GM18951 (cell line): ENCODE results near the gene TEKT5.

Source experiments
- POLR2A ChIP-seq: IDR thresholded peaks from 4 replicates; pipeline ENCODE4 v1.6.1; 2011; ENCODE audit warnings: mild to moderate bottlenecking; ENCODE audit not compliant: insufficient read length, insufficient read depth; ENCODE audit errors: extremely low read depth
- in situ Hi-C: fragments of 300-500 bp; cut with MboI; formaldehyde crosslinking; loops from one replicate; pipeline ENCODE4 v1.12.0; 2022; ENCODE audit warnings: low sequenced_read_pairs, mixed read lengths, inconsistent platforms; ENCODE audit not compliant: unreplicated experiment

Gene TEKT5

GRCh38 chr16:10597187-10597601 lies 97.5 kb downstream of the TEKT5 start:
- in situ Hi-C loops, result no loop called here
- no peak for TF ChIP-seq POLR2A

- no peak for TF ChIP-seq POLR2A
- in situ Hi-C loops, result no loop called here
These were observed 100.3 kb downstream of the TEKT5 start for GRCh38 chr16:10594312-10594950.

- in situ Hi-C loops, result no loop called here
These were observed 102.1 kb downstream of the TEKT5 start for GRCh38 chr16:10592611-10593010.

GRCh38 chr16:10590342-10590741 lies 104.4 kb downstream of the TEKT5 start:
- no peak for TF ChIP-seq POLR2A
- in situ Hi-C loops, result no loop called here

More at GRCh38 chr16:10592611-10593010, 102.1 kb downstream of the TEKT5 start:
- TF ChIP-seq POLR2A, result no peak

GRCh38 chr16:10589109-10589508 lies 105.6 kb downstream of the TEKT5 start:
- in situ Hi-C loops, result no loop called here
- no peak for TF ChIP-seq POLR2A

GRCh38 chr16:10587622-10588021 lies 107.1 kb downstream of the TEKT5 start:
- in situ Hi-C loops, result no loop called here
- no peak for TF ChIP-seq POLR2A

- no peak for TF ChIP-seq POLR2A
- in situ Hi-C loops, result no loop called here
These were observed 109.7 kb downstream of the TEKT5 start for GRCh38 chr16:10584981-10585438.

GRCh38 chr16:10583269-10583668 lies 111.5 kb downstream of the TEKT5 start:
- no peak for TF ChIP-seq POLR2A
- in situ Hi-C loops, result no loop called here

- no peak for TF ChIP-seq POLR2A
- in situ Hi-C loops, result no loop called here
These were observed 113.2 kb downstream of the TEKT5 start for GRCh38 chr16:10581507-10581906.

- in situ Hi-C loops, result no loop called here
These were observed 113.9 kb downstream of the TEKT5 start for GRCh38 chr16:10580883-10581247.

GRCh38 chr16:10579965-10580882 lies 114.5 kb downstream of the TEKT5 start, which contains the start of gene EMP2:
Gene EMP2 (minus strand): TSS chr16:10580598. CDS start chr16:10547617, 32,981 bp downstream.
- in situ Hi-C loops, result no loop called here
- no peak for TF ChIP-seq POLR2A

More at GRCh38 chr16:10580883-10581247, 113.9 kb downstream of the TEKT5 start:
- TF ChIP-seq POLR2A, result no peak

GRCh38 chr16:10579575-10579964 lies 115.2 kb downstream of the TEKT5 start:
- no peak for TF ChIP-seq POLR2A
- in situ Hi-C loops, result no loop called here

- in situ Hi-C loops, result no loop called here
- no peak for TF ChIP-seq POLR2A
These were observed 116.0 kb downstream of the TEKT5 start for GRCh38 chr16:10578474-10579316.
